HepG2 (cell line): ENCODE results near the gene WDR73. TPM values are rescaled to one million over a fixed set of nuclear protein-coding genes. Genes with fewer than 3 reads are reported as not detected.

ENCODE experiments used
- ARHGAP35 ChIP-seq: sonication (generic); formaldehyde crosslinking; IDR thresholded peaks from 2 replicates; pipeline ENCODE4 v1.9.0; 2022; ENCODE audit warnings: mild to moderate bottlenecking, inconsistent platforms, moderate library complexity, missing genetic modification reagents, borderline replicate concordance
- EZH2 ChIP-seq: conservative IDR thresholded peaks from 2 replicates; pipeline ENCODE4 v1.6.1; 2012; ENCODE audit warnings: mild to moderate bottlenecking, low read depth, low read length, moderate library complexity
- IKZF5 ChIP-seq: IDR thresholded peaks from 2 replicates; pipeline ENCODE4 v1.6.1; 2018; ENCODE audit warnings: missing genetic modification reagents, mild to moderate bottlenecking, missing compliant biosample characterization
- LCORL ChIP-seq, 2 experiments: fragments of 450-650 bp in 1 of 2; sonication (generic) in 1 of 2; formaldehyde crosslinking in 1 of 2; IDR thresholded peaks; 2 replicates each; pipeline versions ENCODE4 v1.5.0 to v1.6.1; 2017 to 2020; ENCODE audit warnings: antibody characterized with exemption in 1 of 2, missing genetic modification reagents in 1 of 2
- NR2C2 ChIP-seq: sonication (generic); formaldehyde crosslinking; IDR thresholded peaks from 2 replicates; pipeline ENCODE4 v1.4.0; 2020; ENCODE audit warnings: missing genetic modification reagents, mild to moderate bottlenecking, moderate library complexity, borderline replicate concordance
- SAP130 ChIP-seq: IDR thresholded peaks from 2 replicates; pipeline ENCODE4 v1.6.1; 2016; ENCODE audit warnings: low read depth
- SOX5 ChIP-seq: IDR thresholded peaks from 2 replicates; pipeline ENCODE4 v1.6.1; 2016; ENCODE audit warnings: borderline replicate concordance
- SOX6 ChIP-seq, 2 experiments: fragments of 450-650 bp in 1 of 2; sonication (generic) in 1 of 2; formaldehyde crosslinking in 1 of 2; IDR thresholded peaks; 2 replicates each; pipeline versions ENCODE4 v1.4.0 to v1.6.1; 2017 to 2020; ENCODE audit warnings: antibody characterized with exemption in 1 of 2, mild to moderate bottlenecking in 1 of 2, missing genetic modification reagents in 1 of 2
- UBTF ChIP-seq: sonication (generic); formaldehyde crosslinking; IDR thresholded peaks from 2 replicates; pipeline ENCODE4 v1.4.0; 2020; ENCODE audit warnings: mild to moderate bottlenecking, missing genetic modification reagents
- ZNF644 ChIP-seq: IDR thresholded peaks from 2 replicates; pipeline ENCODE4 v1.6.1; 2016; ENCODE audit warnings: low read depth
- ZNF678 ChIP-seq: sonication (generic); formaldehyde crosslinking; IDR thresholded peaks from 2 replicates; pipeline ENCODE4 v1.4.0; 2020; ENCODE audit warnings: mild to moderate bottlenecking, missing genetic modification reagents
- ZNF768 ChIP-seq: sonication (generic); formaldehyde crosslinking; IDR thresholded peaks from 2 replicates; pipeline ENCODE4 v1.4.0; 2020; ENCODE audit warnings: missing genetic modification reagents
- ZSCAN21 ChIP-seq: sonication (generic); formaldehyde crosslinking; IDR thresholded peaks from 2 replicates; pipeline ENCODE4 v1.8.0; 2022; ENCODE audit warnings: mild to moderate bottlenecking, missing genetic modification reagents, moderate library complexity, borderline replicate concordance
- ZSCAN25 ChIP-seq: sonication (generic); formaldehyde crosslinking; IDR thresholded peaks from 2 replicates; pipeline ENCODE4 v1.8.0; 2022; ENCODE audit warnings: mild to moderate bottlenecking, missing genetic modification reagents
- ZSCAN31 ChIP-seq: sonication (generic); formaldehyde crosslinking; IDR thresholded peaks from 2 replicates; pipeline ENCODE4 v1.5.0; 2020; ENCODE audit warnings: low read depth, mild to moderate bottlenecking, missing genetic modification reagents
- polyA plus RNA-seq, 8 experiments: library from polyadenylated mRNA; depleted of rRNA in 3 of 8; stranded (reverse) in 7 of 8; unstranded in 1 of 8; fragments of >200 nt; fragmentation: Illumina TruSeq in 4 of 8; extraction: Trizol in 4 of 8; gene quantifications; 2 replicates each; pipeline versions ENCODE4 v1.2.1 to v1.2.3, GENCODE V29; 2011 to 2016; ENCODE audit warnings: low read depth in 4 of 8, missing spikeins in 1 of 8, mixed read lengths in 1 of 8; ENCODE audit not compliant: insufficient read depth in 1 of 8
- total RNA-seq, 5 experiments: library from RNA; depleted of rRNA; stranded (reverse); fragments of >200 nt; fragmentation: Illumina TruSeq; extraction: Trizol; gene quantifications; 2 replicates each; pipeline ENCODE4 v1.2.3, GENCODE V29; 2016; ENCODE audit warnings: low read depth in 1 of 5
- TF ChIP-seq, protein P1 (sequence below): sonication (generic); formaldehyde crosslinking; conservative IDR thresholded peaks from 2 replicates; pipeline ENCODE4 v1.4.0; 2020; ENCODE audit warnings: mild to moderate bottlenecking, missing genetic modification reagents, moderate library complexity
- TF ChIP-seq, protein P2 (sequence below): sonication (generic); formaldehyde crosslinking; IDR thresholded peaks from 2 replicates; pipeline ENCODE4 v1.5.1; 2020; ENCODE audit warnings: missing genetic modification reagents, mild to moderate bottlenecking, borderline replicate concordance

Gene WDR73
- total and polyA plus RNA-seq, 2 of the 13 experiments (the other 11 are each of a cell fraction or from before 2014, with no cell fraction given) = 20.0 to 35.5 TPM

DNA sequence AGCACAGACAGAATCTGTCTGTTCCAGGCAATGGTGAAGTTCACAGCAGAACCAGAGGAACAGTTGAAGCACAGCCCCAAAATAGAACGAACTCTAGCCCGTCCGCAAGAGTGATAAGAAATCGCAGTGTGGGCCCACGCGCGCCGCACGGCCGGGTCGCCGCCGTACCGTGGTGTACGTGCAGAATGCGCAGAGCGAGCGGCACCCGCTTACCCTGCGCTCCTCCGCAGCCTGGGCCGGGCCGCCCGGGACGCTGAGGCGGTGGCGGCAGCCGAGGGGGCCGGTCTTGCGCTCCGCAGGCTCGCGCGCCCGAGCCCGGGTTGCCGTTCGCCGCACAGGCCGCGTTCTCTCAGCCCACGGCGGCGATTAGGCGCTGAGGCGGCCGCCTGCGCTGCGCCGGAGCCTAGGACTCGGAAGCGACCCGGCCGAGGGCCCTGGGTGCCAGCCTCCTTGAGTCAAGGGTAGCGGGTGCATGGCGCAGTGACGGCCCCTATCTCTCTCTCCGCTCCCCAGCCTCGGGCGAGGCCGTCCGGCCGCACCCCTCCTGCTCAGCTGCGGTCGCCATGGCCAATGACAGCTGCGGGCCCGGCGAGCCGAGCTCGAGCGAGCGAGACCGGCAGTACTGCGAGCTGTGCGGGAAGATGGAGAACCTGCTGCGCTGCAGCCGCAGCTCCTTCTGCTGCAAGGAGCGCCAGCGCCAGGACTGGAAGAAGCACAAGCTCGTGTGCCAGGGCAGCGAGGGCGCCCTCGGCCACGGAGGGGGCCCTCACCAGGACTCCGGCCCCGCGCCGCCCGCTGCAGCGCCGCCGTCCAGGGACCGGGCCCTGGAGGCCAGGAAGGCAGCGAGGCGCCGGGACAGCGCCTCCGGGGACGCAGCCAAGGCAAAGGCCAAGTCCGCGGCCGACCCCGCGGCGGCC, 20.5 kb downstream of the WDR73 start (continued):
- TF ChIP-seq SOX5 (CRISPR knock-in tag) (peak; percentile 56; the same call in 1 of the 2 replicates), ZNF644 (no peak), IKZF5 (CRISPR knock-in tag) (0 out of 2 replicates have a peak, but pooled peaks have one; percentile 32), SAP130 (CRISPR knock-in tag) (peak; percentile 81), EZH2 (no peak), ZSCAN21 (peak; percentile 86; the same call in 1 of the 2 replicates), LCORL (IDR thresholded peaks at IDR 0.05) (no peak), LCORL (CRISPR knock-in tag; IDR thresholded peaks at IDR 0.05) (peak; percentile 62; the same call in 1 of the 2 replicates), UBTF (peak; percentile 100), NR2C2 (no peak), SOX6 (IDR thresholded peaks at IDR 0.05) (no peak), SOX6 (CRISPR knock-in tag; IDR thresholded peaks at IDR 0.05) (peak; percentile 70), ZNF678 (CRISPR knock-in tag) (0 out of 2 replicates have a peak, but pooled peaks have one; percentile 12), ZSCAN31 (CRISPR knock-in tag) (0 out of 2 replicates have a peak, but pooled peaks have one; percentile 38), ZNF768 (CRISPR knock-in tag) (no peak; the same call in 1 of the 2 replicates), ARHGAP35 (CRISPR knock-in tag) (peak; percentile 45; the same call in 1 of the 2 replicates), ZSCAN25 (CRISPR knock-in tag) (peak; percentile 82)
- TF ChIP-seq, protein P1, sequence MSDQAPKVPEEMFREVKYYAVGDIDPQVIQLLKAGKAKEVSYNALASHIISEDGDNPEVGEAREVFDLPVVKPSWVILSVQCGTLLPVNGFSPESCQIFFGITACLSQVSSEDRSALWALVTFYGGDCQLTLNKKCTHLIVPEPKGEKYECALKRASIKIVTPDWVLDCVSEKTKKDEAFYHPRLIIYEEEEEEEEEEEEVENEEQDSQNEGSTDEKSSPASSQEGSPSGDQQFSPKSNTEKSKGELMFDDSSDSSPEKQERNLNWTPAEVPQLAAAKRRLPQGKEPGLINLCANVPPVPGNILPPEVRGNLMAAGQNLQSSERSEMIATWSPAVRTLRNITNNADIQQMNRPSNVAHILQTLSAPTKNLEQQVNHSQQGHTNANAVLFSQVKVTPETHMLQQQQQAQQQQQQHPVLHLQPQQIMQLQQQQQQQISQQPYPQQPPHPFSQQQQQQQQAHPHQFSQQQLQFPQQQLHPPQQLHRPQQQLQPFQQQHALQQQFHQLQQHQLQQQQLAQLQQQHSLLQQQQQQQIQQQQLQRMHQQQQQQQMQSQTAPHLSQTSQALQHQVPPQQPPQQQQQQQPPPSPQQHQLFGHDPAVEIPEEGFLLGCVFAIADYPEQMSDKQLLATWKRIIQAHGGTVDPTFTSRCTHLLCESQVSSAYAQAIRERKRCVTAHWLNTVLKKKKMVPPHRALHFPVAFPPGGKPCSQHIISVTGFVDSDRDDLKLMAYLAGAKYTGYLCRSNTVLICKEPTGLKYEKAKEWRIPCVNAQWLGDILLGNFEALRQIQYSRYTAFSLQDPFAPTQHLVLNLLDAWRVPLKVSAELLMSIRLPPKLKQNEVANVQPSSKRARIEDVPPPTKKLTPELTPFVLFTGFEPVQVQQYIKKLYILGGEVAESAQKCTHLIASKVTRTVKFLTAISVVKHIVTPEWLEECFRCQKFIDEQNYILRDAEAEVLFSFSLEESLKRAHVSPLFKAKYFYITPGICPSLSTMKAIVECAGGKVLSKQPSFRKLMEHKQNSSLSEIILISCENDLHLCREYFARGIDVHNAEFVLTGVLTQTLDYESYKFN (CRISPR knock-in tag) = 0 out of 2 replicates have a peak, but pooled peaks have one; percentile 20
- TF ChIP-seq, protein P2, sequence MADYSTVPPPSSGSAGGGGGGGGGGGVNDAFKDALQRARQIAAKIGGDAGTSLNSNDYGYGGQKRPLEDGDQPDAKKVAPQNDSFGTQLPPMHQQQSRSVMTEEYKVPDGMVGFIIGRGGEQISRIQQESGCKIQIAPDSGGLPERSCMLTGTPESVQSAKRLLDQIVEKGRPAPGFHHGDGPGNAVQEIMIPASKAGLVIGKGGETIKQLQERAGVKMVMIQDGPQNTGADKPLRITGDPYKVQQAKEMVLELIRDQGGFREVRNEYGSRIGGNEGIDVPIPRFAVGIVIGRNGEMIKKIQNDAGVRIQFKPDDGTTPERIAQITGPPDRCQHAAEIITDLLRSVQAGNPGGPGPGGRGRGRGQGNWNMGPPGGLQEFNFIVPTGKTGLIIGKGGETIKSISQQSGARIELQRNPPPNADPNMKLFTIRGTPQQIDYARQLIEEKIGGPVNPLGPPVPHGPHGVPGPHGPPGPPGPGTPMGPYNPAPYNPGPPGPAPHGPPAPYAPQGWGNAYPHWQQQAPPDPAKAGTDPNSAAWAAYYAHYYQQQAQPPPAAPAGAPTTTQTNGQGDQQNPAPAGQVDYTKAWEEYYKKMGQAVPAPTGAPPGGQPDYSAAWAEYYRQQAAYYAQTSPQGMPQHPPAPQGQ = no peak
